ENCODE data around the gene TACC2. TPM values are rescaled to one million over a fixed set of nuclear protein-coding genes. Genes with fewer than 3 reads are reported as not detected.

TACC2 gene
- total RNA-seq, 2 experiments from 2014 or later: not detected

DNA sequence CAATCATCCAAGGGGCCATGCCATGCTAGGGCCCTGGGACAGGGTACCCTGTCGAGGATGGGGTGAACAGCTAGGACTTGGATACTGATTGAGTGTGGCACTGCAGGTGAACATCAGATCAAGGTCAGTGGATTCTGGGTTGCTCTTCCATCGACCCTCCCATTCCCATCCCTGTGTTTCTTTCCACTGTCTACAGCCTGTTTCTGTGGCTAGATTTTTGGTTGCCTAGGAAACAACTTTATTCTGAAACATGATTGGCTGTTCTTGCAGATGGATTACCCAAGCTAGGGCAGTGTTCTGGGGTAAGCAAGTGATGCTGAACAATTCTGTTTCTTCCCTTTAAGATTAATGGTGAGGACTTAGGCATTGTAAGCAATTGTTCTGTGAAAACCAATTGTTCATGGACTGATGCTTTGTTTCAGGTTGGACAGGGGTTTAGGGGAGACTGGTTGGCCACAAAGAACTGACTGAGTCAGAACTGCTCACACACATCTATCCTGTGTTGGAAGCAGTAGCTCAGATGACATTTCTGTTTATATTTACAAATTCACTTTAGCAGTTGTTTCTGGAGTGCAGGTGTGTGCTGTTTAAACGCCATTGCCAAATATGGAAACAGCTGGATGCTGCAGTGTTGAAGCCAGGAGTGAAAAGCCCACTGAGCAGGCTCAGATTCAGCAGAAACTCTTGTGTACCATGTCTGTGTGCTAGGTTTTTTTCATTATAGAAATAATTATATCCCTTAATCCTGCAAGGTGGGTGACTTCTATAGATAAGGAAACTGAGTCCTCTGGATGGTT is 179.8 kb downstream of the TACC2 start:
- ATAC-seq (no peak), DNase-seq (no peak)
- no peak overlapping the region for H3K4me3 Mint-ChIP-seq
- peaks cover 38% of the 10 kb centered on the region for H3K27me3 Mint-ChIP-seq
- CTCF ChIA-PET: no interaction called here
- no peaks in the 10 kb centered on the region for H3K36me3 Mint-ChIP-seq
- H3K4me1 Mint-ChIP-seq: peaks cover 3% of the 10 kb centered on the region
- no peaks in the 10 kb centered on the region for H3K9me3 Mint-ChIP-seq (ENCODE audit: low read depth)
- H3K27ac Mint-ChIP-seq: no peak overlapping the region

DNA sequence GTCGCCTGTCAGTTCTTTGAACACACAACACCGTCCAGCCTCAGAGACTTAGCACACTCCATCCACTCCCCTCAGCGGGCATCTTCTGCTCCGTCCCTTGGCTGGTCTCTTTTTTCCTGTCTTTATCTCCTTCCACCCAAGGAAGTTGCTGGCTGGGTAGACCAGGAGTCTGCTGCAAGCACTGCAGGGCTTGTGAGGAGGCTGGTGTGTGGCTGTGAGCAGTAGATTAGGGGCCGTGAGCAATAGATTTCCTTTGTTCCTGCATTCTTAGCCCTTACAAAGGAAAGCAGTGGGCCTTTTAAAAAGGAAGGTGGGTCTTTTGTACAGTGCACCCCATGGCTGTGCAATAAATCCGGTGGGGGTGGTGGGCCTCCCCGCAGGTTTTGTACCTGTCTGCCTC is 181.8 kb downstream of the TACC2 start:
- no peak overlapping the region for H3K27ac Mint-ChIP-seq
- H3K9me3 Mint-ChIP-seq (ENCODE audit: low read depth): no peaks in the 10 kb centered on the region
- DNase-seq (no peak), ATAC-seq (no peak)
- H3K4me1 Mint-ChIP-seq: no peaks in the 10 kb centered on the region
- peaks cover 18% of the 10 kb centered on the region for H3K27me3 Mint-ChIP-seq
- no peaks in the 10 kb centered on the region for H3K36me3 Mint-ChIP-seq
- no peak overlapping the region for H3K4me3 Mint-ChIP-seq
- CTCF ChIA-PET: no interaction called here

- H3K4me3 Mint-ChIP-seq: no peak overlapping the region
- H3K36me3 Mint-ChIP-seq: no peaks in the 10 kb centered on the region
- no peak overlapping the region for H3K27ac Mint-ChIP-seq
- ATAC-seq: no peak
- no peaks in the 10 kb centered on the region for H3K4me1 Mint-ChIP-seq
- CTCF ChIA-PET: interaction anchor here (0.7 kb wide), 1 partner anchor 31 kb away, joined by 4 read pairs; no protein-coding TSS in a partner anchor
- DNase-seq: no peak
- no peaks in the 10 kb centered on the region for H3K9me3 Mint-ChIP-seq (ENCODE audit: low read depth)
- peaks cover 12% of the 10 kb centered on the region for H3K27me3 Mint-ChIP-seq
Observed at GRCh38 chr10:122171302-122172075, 182.5 kb downstream of the TACC2 start.

DNA sequence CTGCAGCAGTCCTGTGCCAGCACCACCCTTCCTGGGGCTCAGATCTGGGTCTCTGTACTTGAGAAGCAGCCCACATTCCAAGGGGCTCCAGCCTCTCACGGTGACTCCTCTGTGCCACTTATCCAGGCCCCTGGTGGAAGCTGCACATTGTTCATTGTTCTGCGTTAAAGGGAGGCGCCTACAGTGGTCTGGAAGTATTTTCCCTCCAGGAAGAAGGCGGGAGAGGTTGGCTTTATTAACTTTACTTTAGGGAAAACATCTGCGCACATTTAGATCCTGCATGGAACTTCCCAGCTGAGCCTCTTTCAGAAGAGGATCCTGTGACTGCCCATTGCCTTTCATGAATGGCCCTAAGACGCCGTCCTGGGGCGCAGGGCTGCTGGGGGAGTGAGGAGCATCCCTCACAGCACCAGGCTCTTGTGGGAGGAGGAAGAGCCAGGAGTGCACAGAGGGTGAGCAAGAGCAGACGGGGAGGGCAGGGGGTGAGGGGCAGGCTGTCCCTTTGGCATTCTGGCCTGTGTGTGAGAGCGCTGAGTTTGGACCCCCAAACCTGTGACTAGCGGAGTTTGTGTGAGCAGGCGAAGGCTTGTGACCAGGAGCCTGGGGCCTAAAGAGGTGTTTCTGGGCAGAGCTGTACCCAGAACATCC is 183.5 kb downstream of the TACC2 start:
- H3K4me3 Mint-ChIP-seq: no peak overlapping the region
- H3K27ac Mint-ChIP-seq: no peak overlapping the region
- peaks cover 5% of the 10 kb centered on the region for H3K27me3 Mint-ChIP-seq
- DNase-seq: no peak
- H3K9me3 Mint-ChIP-seq (ENCODE audit: low read depth): no peaks in the 10 kb centered on the region
- no peaks in the 10 kb centered on the region for H3K4me1 Mint-ChIP-seq
- CTCF ChIA-PET: interaction anchor here (0.7 kb wide), 1 partner anchor 30 kb away, joined by 4 read pairs; no protein-coding TSS in a partner anchor
- no peaks in the 10 kb centered on the region for H3K36me3 Mint-ChIP-seq
- ATAC-seq: no peak

GRCh38 chr10:122173337-122173736 is 184.4 kb downstream of the TACC2 start:
- CTCF ChIA-PET: no interaction called here
- peaks cover 5% of the 10 kb centered on the region for H3K27me3 Mint-ChIP-seq
- no peak for ATAC-seq
- no peaks in the 10 kb centered on the region for H3K4me1 Mint-ChIP-seq
- DNase-seq: no peak
- no peaks in the 10 kb centered on the region for H3K9me3 Mint-ChIP-seq (ENCODE audit: low read depth)
- no peak overlapping the region for H3K27ac Mint-ChIP-seq
- no peak overlapping the region for H3K4me3 Mint-ChIP-seq
- H3K36me3 Mint-ChIP-seq: no peaks in the 10 kb centered on the region

- no peaks in the 10 kb centered on the region for H3K4me1 Mint-ChIP-seq
- H3K27ac Mint-ChIP-seq: no peak overlapping the region
- H3K36me3 Mint-ChIP-seq: no peaks in the 10 kb centered on the region
- no peaks in the 10 kb centered on the region for H3K9me3 Mint-ChIP-seq (ENCODE audit: low read depth)
- H3K27me3 Mint-ChIP-seq: peaks cover 5% of the 10 kb centered on the region
- no peak for DNase-seq
- no peak overlapping the region for H3K4me3 Mint-ChIP-seq
- ATAC-seq: no peak
- CTCF ChIA-PET: no interaction called here
Observed at GRCh38 chr10:122173766-122174435, 184.9 kb downstream of the TACC2 start.

DNA sequence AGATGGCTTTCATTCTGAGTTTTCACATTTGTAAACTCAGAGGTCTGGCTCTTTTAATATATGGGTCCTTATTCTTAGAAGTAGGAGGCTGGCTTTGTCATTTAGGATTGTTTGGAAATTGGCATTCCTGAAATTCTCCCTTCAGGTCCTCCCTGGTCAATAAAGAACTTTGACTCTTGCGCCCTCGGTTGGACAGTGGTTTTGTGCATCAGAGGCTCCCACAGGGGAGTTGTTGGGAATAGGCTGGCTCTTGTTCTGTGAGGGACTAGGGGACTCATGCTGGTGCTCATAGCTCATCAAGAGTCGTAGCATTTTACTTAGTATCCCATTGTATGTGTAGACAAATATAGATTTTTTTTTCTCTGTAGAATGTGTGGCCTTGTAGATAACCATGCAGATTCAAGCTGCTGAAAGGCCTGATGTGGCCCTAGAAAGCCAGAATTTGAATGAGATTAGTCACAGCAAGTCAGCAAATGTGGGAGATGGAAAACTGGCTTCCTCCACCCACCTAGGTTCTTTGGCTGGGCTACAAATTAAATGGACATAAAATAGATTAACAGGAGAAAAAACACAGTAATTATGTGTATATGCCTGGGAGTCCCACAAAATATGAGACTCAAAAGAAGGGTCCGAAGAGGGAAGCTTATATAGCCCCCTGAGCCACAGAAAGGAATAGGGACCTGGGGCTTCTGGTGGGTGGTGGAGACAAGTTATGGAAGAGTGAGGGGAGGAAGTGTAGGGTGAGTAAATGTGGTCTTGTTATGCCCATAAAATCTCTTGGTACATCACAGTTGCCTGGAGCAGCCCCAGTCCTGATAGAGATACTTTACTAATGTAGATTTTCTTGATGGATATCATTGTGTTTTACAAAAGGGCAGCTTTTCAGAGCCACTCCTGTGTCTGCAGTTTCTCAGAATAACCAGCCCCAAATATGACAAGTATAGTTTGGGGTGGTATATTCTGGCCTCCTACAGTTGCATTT is 187.6 kb downstream of the TACC2 start:
- no peak overlapping the region for H3K4me3 Mint-ChIP-seq
- ATAC-seq (no peak), DNase-seq (no peak)
- H3K27me3 Mint-ChIP-seq: peaks cover 5% of the 10 kb centered on the region
- H3K9me3 Mint-ChIP-seq (ENCODE audit: low read depth): no peaks in the 10 kb centered on the region
- H3K4me1 Mint-ChIP-seq: no peaks in the 10 kb centered on the region
- H3K27ac Mint-ChIP-seq: no peak overlapping the region
- CTCF ChIA-PET: no interaction called here
- H3K36me3 Mint-ChIP-seq: no peaks in the 10 kb centered on the region

DNA sequence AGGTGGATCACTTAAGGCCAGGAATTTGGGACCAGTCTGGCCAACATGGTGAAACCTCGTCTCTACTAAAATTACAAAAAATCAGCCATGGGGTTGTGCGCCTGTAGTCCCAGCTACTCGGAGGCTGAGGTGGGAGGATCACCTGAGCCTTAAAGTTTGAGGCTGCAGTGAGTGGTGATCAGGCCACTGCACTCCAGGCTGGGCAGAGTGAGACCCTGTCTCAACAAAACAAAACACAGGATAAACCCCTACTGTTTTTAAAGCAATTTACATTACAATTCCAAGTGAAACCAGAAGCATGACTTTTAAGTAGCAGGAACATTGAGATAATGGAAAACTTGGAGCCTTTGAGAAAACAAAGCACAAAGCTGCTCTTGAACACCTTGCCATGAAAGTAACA is 189.7 kb downstream of the TACC2 start:
- Mint-ChIP-seq H3K9me3 (ENCODE audit: low read depth) (no peaks in the 10 kb centered on the region), H3K27ac (no peak overlapping the region), H3K36me3 (no peaks in the 10 kb centered on the region), H3K4me1 (no peaks in the 10 kb centered on the region), H3K27me3 (peaks cover 11% of the 10 kb centered on the region), H3K4me3 (no peak overlapping the region)
- CTCF ChIA-PET: no interaction called here
- ATAC-seq (no peak), DNase-seq (no peak)

DNA sequence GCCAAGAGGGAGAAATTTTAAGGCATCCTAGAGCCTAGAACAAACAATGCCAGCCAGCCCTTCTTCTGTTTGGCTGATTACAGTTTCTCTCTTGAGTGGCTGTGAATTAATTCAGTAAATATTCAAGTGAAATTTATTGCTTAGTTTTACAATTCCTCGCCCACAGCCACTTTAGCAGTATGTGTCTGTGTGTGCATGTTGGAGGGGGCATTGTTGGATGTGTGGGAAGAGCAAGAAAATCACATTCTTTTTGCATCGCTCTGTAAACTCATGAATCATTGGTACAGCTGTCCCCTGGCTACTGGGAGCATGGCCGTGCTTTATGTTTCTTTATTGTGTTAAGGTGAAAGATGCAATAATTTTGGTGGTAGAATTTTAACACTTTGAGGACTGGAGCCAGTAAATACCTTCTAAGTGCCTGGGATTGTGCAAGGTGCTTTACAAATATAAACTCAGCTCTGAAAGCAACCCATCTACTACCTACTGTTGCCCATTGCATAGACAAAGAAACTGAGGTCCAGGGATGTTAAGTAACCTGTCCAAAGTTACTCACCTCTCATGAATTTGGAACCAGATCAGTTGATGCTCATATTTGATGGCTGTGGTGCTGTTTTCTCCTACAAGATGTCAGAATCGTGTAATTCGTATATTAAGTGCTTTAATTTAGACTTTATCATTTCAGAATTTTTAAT is 192.2 kb downstream of the TACC2 start:
- Mint-ChIP-seq H3K9me3 (ENCODE audit: low read depth) (no peaks in the 10 kb centered on the region), H3K27ac (no peak overlapping the region), H3K27me3 (peaks cover 11% of the 10 kb centered on the region), H3K4me3 (no peak overlapping the region), H3K4me1 (no peaks in the 10 kb centered on the region), H3K36me3 (no peaks in the 10 kb centered on the region)
- ATAC-seq (no peak), DNase-seq (no peak)
- CTCF ChIA-PET: no interaction called here

DNA sequence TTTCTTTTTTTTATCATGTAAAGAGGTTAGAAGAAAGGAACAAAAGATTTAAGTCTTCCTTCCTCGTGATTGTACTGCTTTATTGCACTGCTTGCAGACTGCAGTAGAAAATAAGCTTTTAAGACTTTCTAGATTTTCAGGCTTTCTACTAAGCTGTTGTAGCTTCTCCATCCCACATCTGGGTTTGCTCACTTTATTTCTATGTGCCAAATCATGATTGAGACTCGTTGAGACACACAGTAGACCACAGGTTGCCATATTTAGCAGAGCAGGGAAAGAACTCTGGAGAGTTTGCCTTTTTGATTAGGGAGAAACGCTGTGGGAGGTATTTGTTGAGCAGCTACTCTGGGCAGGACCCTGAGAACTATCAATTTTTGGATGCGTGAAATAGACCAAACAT is 192.9 kb downstream of the TACC2 start:
- no peaks in the 10 kb centered on the region for H3K4me1 Mint-ChIP-seq
- ATAC-seq: no peak
- H3K36me3 Mint-ChIP-seq: no peaks in the 10 kb centered on the region
- peaks cover 11% of the 10 kb centered on the region for H3K27me3 Mint-ChIP-seq
- H3K9me3 Mint-ChIP-seq (ENCODE audit: low read depth): no peaks in the 10 kb centered on the region
- no peak for DNase-seq
- H3K4me3 Mint-ChIP-seq: no peak overlapping the region
- CTCF ChIA-PET: no interaction called here
- H3K27ac Mint-ChIP-seq: no peak overlapping the region

GRCh38 chr10:122182308-122182707 is 193.3 kb downstream of the TACC2 start:
- CTCF ChIA-PET: no interaction called here
- ATAC-seq (no peak), DNase-seq (no peak)
- Mint-ChIP-seq H3K4me3 (no peak overlapping the region), H3K9me3 (ENCODE audit: low read depth) (no peaks in the 10 kb centered on the region), H3K4me1 (no peaks in the 10 kb centered on the region), H3K27me3 (peaks cover 9% of the 10 kb centered on the region), H3K36me3 (no peaks in the 10 kb centered on the region), H3K27ac (no peak overlapping the region)

DNA sequence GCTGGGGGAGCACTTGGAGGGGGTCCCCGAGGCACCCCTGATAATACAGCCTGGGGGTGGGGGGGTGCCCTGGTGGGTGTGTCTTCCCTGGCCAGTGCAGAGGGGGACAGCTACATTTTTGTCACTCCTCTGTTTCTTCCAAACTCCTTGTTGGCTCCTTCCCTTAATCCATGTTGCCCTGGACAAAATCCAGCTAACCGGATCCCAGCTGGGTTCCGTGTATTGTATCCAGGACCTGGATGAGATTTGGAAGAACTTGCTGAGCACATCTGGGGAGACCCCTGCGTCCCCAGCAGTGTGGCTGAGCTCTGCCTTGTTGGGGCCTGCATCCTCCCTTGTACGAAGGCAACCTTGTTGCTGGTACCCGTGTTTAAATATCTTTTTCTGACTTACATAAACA is 195.3 kb downstream of the TACC2 start:
- Mint-ChIP-seq H3K4me3 (no peak overlapping the region), H3K27ac (no peak overlapping the region), H3K9me3 (ENCODE audit: low read depth) (no peaks in the 10 kb centered on the region), H3K4me1 (no peaks in the 10 kb centered on the region), H3K36me3 (no peaks in the 10 kb centered on the region), H3K27me3 (peaks cover 6% of the 10 kb centered on the region)
- ATAC-seq: no peak
- CTCF ChIA-PET: no interaction called here
- DNase-seq: no peak
